ENCODE results near the gene SLAIN2. TPM values are rescaled to one million over a fixed set of nuclear protein-coding genes. Genes with fewer than 3 reads are reported as not detected.

SLAIN2 gene
- total RNA-seq, 1 experiment from 2014 or later, result 30.8 TPM

GRCh38 chr4:48461000-48461399 lies 119.7 kb downstream of the SLAIN2 start:
- Histone ChIP-seq H3K27me3 (ENCODE audit: insufficient read depth, low read length) (no peaks in the 10 kb centered on the region), H3K56ac (ENCODE audit: insufficient read length, low read depth, low read length) (no peak overlapping the region), H4K5ac (ENCODE audit: insufficient read length, low read depth, low read length) (no peak overlapping the region), H4K20me1 (ENCODE audit: control insufficient read depth, insufficient read depth, insufficient read length) (no peaks in the 10 kb centered on the region), H3K9ac (ENCODE audit: extremely low read depth, insufficient read length, low read length) (no peak overlapping the region), H3K4me1 (ENCODE audit: insufficient read depth, low read length) (no peaks in the 10 kb centered on the region), H3K9me3 (ENCODE audit: control insufficient read depth, low read depth, low read length) (no peaks in the 10 kb centered on the region), H4K8ac (replicated peaks; ENCODE audit: insufficient read length, low read depth, low read length) (no peak overlapping the region), H3K79me1 (ENCODE audit: insufficient read depth, low read depth, low read length, poor library complexity, severe bottlenecking) (no peaks in the 10 kb centered on the region), H3K14ac (ENCODE audit: insufficient read depth, low read length) (no peak overlapping the region), H3K23me2 (ENCODE audit: insufficient read length, low read depth, low read length, poor library complexity, severe bottlenecking) (peaks cover 3% of the 10 kb centered on the region), H3K4me2 (ENCODE audit: insufficient read depth, insufficient read length, low read length) (no peak overlapping the region), H2BK20ac (ENCODE audit: low read depth, low read length, poor library complexity, severe bottlenecking) (no peak overlapping the region), H2BK120ac (ENCODE audit: low read depth, low read length, poor library complexity, severe bottlenecking) (no peak overlapping the region), H2AK5ac (ENCODE audit: insufficient read length, low read length) (no peak overlapping the region), H3K79me2 (ENCODE audit: insufficient read depth, low read length) (no peaks in the 10 kb centered on the region), H3K27ac (ENCODE audit: insufficient read length, low read depth, low read length) (no peak overlapping the region), H4K91ac (ENCODE audit: insufficient read length, low read depth, low read length) (no peak overlapping the region), H3K23ac (ENCODE audit: insufficient read length, low read depth, low read length) (no peak overlapping the region), H2BK12ac (ENCODE audit: insufficient read length, low read depth, low read length) (no peak overlapping the region), H2AFZ (ENCODE audit: low read length) (no peak overlapping the region), H2BK5ac (ENCODE audit: insufficient read length, low read length) (peak overlapping the region; percentile 3), H3T11ph (ENCODE audit: low read length) (no peak overlapping the region), H2BK15ac (ENCODE audit: low read depth, low read length) (no peak overlapping the region), H3K4ac (ENCODE audit: low read depth, low read length) (no peak overlapping the region), H3K18ac (ENCODE audit: insufficient read length, low read depth, low read length) (no peak overlapping the region)
- no peaks in the 10 kb centered on the region; the same call in 1 of the 2 replicates for H3K27me3 Mint-ChIP-seq (ENCODE audit: low read depth)
- no peak for DNase-seq
- H3K27ac Mint-ChIP-seq, result no peak overlapping the region
- H3K36me3 Mint-ChIP-seq (ENCODE audit: insufficient read depth in 1 of 3, low read depth in 3 of 3), result no peaks in the 10 kb centered on the region
- no peaks in the 10 kb centered on the region for H3K4me1 Mint-ChIP-seq
- no peaks in the 10 kb centered on the region for H3K9me3 Mint-ChIP-seq
- TF ChIP-seq, protein P1, sequence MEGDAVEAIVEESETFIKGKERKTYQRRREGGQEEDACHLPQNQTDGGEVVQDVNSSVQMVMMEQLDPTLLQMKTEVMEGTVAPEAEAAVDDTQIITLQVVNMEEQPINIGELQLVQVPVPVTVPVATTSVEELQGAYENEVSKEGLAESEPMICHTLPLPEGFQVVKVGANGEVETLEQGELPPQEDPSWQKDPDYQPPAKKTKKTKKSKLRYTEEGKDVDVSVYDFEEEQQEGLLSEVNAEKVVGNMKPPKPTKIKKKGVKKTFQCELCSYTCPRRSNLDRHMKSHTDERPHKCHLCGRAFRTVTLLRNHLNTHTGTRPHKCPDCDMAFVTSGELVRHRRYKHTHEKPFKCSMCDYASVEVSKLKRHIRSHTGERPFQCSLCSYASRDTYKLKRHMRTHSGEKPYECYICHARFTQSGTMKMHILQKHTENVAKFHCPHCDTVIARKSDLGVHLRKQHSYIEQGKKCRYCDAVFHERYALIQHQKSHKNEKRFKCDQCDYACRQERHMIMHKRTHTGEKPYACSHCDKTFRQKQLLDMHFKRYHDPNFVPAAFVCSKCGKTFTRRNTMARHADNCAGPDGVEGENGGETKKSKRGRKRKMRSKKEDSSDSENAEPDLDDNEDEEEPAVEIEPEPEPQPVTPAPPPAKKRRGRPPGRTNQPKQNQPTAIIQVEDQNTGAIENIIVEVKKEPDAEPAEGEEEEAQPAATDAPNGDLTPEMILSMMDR (conservative IDR thresholded peaks at IDR 0.05), result no peak
- no peak overlapping the region for H3K4me3 Mint-ChIP-seq

Data from H9 (cell line).